Activated T-cell treated with anti-CD3 and anti-CD28 coated beads, Interleukin-2, amount 50 U/mL, for 24 hours (primary cell): ENCODE results near the gene KCNMA1.

Source experiments
- DNase-seq: peaks from one replicate; pipeline ENCODE4 v3.0.0-alpha.2; 2020
- H3K27ac Mint-ChIP-seq: 2 replicates; pipeline ENCODE4 v1.8.0; 2020; ENCODE audit warnings: mild to moderate bottlenecking, mixed read lengths
- H3K27me3 Mint-ChIP-seq: 2 replicates; pipeline ENCODE4 v1.8.0; 2020; ENCODE audit warnings: mixed read lengths
- H3K36me3 Mint-ChIP-seq: 2 replicates; pipeline ENCODE4 v1.8.0; 2020; ENCODE audit warnings: low read depth, mixed read lengths
- H3K4me1 Mint-ChIP-seq: 2 replicates; pipeline ENCODE4 v1.8.0; 2020; ENCODE audit warnings: low read depth, mixed read lengths
- H3K4me3 Mint-ChIP-seq: 2 replicates; pipeline ENCODE4 v1.8.0; 2020; ENCODE audit warnings: mild to moderate bottlenecking, moderate library complexity, mixed read lengths
- H3K9me3 Mint-ChIP-seq: 2 replicates; pipeline ENCODE4 v1.8.0; 2020; ENCODE audit warnings: mixed read lengths

Gene KCNMA1

GRCh38 chr10:77207182-77207827 is 430.3 kb downstream of the KCNMA1 start:
- H3K9me3 Mint-ChIP-seq: peaks cover 6% of the 10 kb centered on the region
- H3K4me1 Mint-ChIP-seq: no peaks in the 10 kb centered on the region
- peaks cover 31% of the 10 kb centered on the region for H3K27me3 Mint-ChIP-seq
- no peak for DNase-seq
- H3K36me3 Mint-ChIP-seq: no peaks in the 10 kb centered on the region
- no peak overlapping the region for H3K27ac Mint-ChIP-seq
- no peak overlapping the region for H3K4me3 Mint-ChIP-seq

- no peak for DNase-seq
- Mint-ChIP-seq H3K4me3 (no peak overlapping the region), H3K27me3 (peaks cover 43% of the 10 kb centered on the region), H3K36me3 (no peaks in the 10 kb centered on the region), H3K9me3 (peaks cover 6% of the 10 kb centered on the region), H3K27ac (no peak overlapping the region), H3K4me1 (no peaks in the 10 kb centered on the region)
Observed at GRCh38 chr10:77205135-77205534, 432.5 kb downstream of the KCNMA1 start.

GRCh38 chr10:77204171-77204570 is 433.4 kb downstream of the KCNMA1 start:
- DNase-seq: no peak
- Mint-ChIP-seq H3K27me3 (peaks cover 41% of the 10 kb centered on the region), H3K4me1 (no peaks in the 10 kb centered on the region), H3K36me3 (no peaks in the 10 kb centered on the region), H3K27ac (no peak overlapping the region), H3K4me3 (no peak overlapping the region), H3K9me3 (peaks cover 6% of the 10 kb centered on the region)

- peaks cover 6% of the 10 kb centered on the region for H3K9me3 Mint-ChIP-seq
- no peaks in the 10 kb centered on the region for H3K36me3 Mint-ChIP-seq
- H3K27me3 Mint-ChIP-seq: peaks cover 41% of the 10 kb centered on the region
- no peak for DNase-seq
- no peak overlapping the region for H3K27ac Mint-ChIP-seq
- H3K4me1 Mint-ChIP-seq: no peaks in the 10 kb centered on the region
- no peak overlapping the region for H3K4me3 Mint-ChIP-seq
Observed at GRCh38 chr10:77202857-77203256, 434.8 kb downstream of the KCNMA1 start.

- no peak for DNase-seq
- Mint-ChIP-seq H3K27me3 (peaks cover 36% of the 10 kb centered on the region), H3K36me3 (no peaks in the 10 kb centered on the region), H3K4me1 (no peaks in the 10 kb centered on the region), H3K9me3 (peaks cover 6% of the 10 kb centered on the region), H3K4me3 (no peak overlapping the region), H3K27ac (no peak overlapping the region)
Observed at GRCh38 chr10:77201135-77202106, 436.2 kb downstream of the KCNMA1 start.

- Mint-ChIP-seq H3K36me3 (no peaks in the 10 kb centered on the region), H3K27ac (no peak overlapping the region), H3K27me3 (peaks cover 20% of the 10 kb centered on the region), H3K4me1 (no peaks in the 10 kb centered on the region), H3K4me3 (no peak overlapping the region), H3K9me3 (no peaks in the 10 kb centered on the region)
- DNase-seq: no peak
Observed at GRCh38 chr10:77197544-77197943, 440.1 kb downstream of the KCNMA1 start.

GRCh38 chr10:77196614-77197013 is 441.0 kb downstream of the KCNMA1 start:
- DNase-seq: no peak
- Mint-ChIP-seq H3K27ac (no peak overlapping the region), H3K4me1 (no peaks in the 10 kb centered on the region), H3K4me3 (no peak overlapping the region), H3K27me3 (peaks cover 15% of the 10 kb centered on the region), H3K36me3 (no peaks in the 10 kb centered on the region), H3K9me3 (no peaks in the 10 kb centered on the region)

GRCh38 chr10:77195101-77195500 is 442.5 kb downstream of the KCNMA1 start:
- no peaks in the 10 kb centered on the region for H3K36me3 Mint-ChIP-seq
- peaks cover 6% of the 10 kb centered on the region for H3K27me3 Mint-ChIP-seq
- H3K9me3 Mint-ChIP-seq: no peaks in the 10 kb centered on the region
- no peak overlapping the region for H3K4me3 Mint-ChIP-seq
- DNase-seq: no peak
- H3K4me1 Mint-ChIP-seq: no peaks in the 10 kb centered on the region
- no peak overlapping the region for H3K27ac Mint-ChIP-seq

- H3K4me1 Mint-ChIP-seq: no peaks in the 10 kb centered on the region
- peaks cover 19% of the 10 kb centered on the region for H3K27me3 Mint-ChIP-seq
- H3K36me3 Mint-ChIP-seq: no peaks in the 10 kb centered on the region
- no peak overlapping the region for H3K4me3 Mint-ChIP-seq
- H3K9me3 Mint-ChIP-seq: no peaks in the 10 kb centered on the region
- no peak overlapping the region for H3K27ac Mint-ChIP-seq
- DNase-seq: no peak
Observed at GRCh38 chr10:77193001-77193400, 444.6 kb downstream of the KCNMA1 start.

- no peaks in the 10 kb centered on the region for H3K9me3 Mint-ChIP-seq
- H3K27me3 Mint-ChIP-seq: peaks cover 23% of the 10 kb centered on the region
- no peaks in the 10 kb centered on the region for H3K36me3 Mint-ChIP-seq
- H3K4me3 Mint-ChIP-seq: no peak overlapping the region
- no peak for DNase-seq
- H3K27ac Mint-ChIP-seq: no peak overlapping the region
- no peaks in the 10 kb centered on the region for H3K4me1 Mint-ChIP-seq
Observed at GRCh38 chr10:77192402-77192801, 445.2 kb downstream of the KCNMA1 start.

- peaks cover 25% of the 10 kb centered on the region for H3K27me3 Mint-ChIP-seq
- H3K9me3 Mint-ChIP-seq: no peaks in the 10 kb centered on the region
- no peak overlapping the region for H3K4me3 Mint-ChIP-seq
- H3K4me1 Mint-ChIP-seq: no peaks in the 10 kb centered on the region
- H3K36me3 Mint-ChIP-seq: no peaks in the 10 kb centered on the region
- no peak overlapping the region for H3K27ac Mint-ChIP-seq
- DNase-seq: no peak
Observed at GRCh38 chr10:77191324-77192049, 446.1 kb downstream of the KCNMA1 start.

GRCh38 chr10:77190291-77190690 is 447.3 kb downstream of the KCNMA1 start:
- Mint-ChIP-seq H3K4me3 (no peak overlapping the region), H3K36me3 (no peaks in the 10 kb centered on the region), H3K27ac (no peak overlapping the region), H3K27me3 (peaks cover 26% of the 10 kb centered on the region), H3K4me1 (no peaks in the 10 kb centered on the region), H3K9me3 (no peaks in the 10 kb centered on the region)
- no peak for DNase-seq

- peaks cover 26% of the 10 kb centered on the region for H3K27me3 Mint-ChIP-seq
- H3K9me3 Mint-ChIP-seq: no peaks in the 10 kb centered on the region
- no peaks in the 10 kb centered on the region for H3K4me1 Mint-ChIP-seq
- no peaks in the 10 kb centered on the region for H3K36me3 Mint-ChIP-seq
- no peak for DNase-seq
- no peak overlapping the region for H3K27ac Mint-ChIP-seq
- H3K4me3 Mint-ChIP-seq: no peak overlapping the region
Observed at GRCh38 chr10:77189520-77189919, 448.1 kb downstream of the KCNMA1 start.

- no peaks in the 10 kb centered on the region for H3K9me3 Mint-ChIP-seq
- DNase-seq: no peak
- H3K36me3 Mint-ChIP-seq: no peaks in the 10 kb centered on the region
- H3K4me1 Mint-ChIP-seq: no peaks in the 10 kb centered on the region
- peaks cover 26% of the 10 kb centered on the region for H3K27me3 Mint-ChIP-seq
- H3K4me3 Mint-ChIP-seq: no peak overlapping the region
- H3K27ac Mint-ChIP-seq: no peak overlapping the region
Observed at GRCh38 chr10:77189075-77189474, 448.5 kb downstream of the KCNMA1 start.
